Mucosa of rectum (tissue), 2 donors: Measurements from ENCODE around the gene FBN1.

Experiments
- H3K27ac ChIP-seq, 2 donors: one replicate each; pipeline ENCODE4 v1.7.0; 2013; ENCODE audit warnings: inconsistent platforms in 2 of 2, low read depth in 2 of 2, low read length in 2 of 2
- H3K27me3 ChIP-seq, 2 donors: one replicate each; pipeline ENCODE4 v1.7.0; 2013; ENCODE audit warnings: low read length in 2 of 2; ENCODE audit not compliant: control insufficient read depth in 2 of 2, insufficient read depth in 2 of 2
- H3K36me3 ChIP-seq, 2 donors: one replicate each; pipeline ENCODE4 v1.7.0; 2013; ENCODE audit warnings: low read length in 2 of 2; ENCODE audit not compliant: control insufficient read depth in 2 of 2, insufficient read depth in 2 of 2
- H3K4me1 ChIP-seq, 2 donors: one replicate each; pipeline ENCODE4 v1.7.0; 2013; ENCODE audit warnings: low read length in 2 of 2, mild to moderate bottlenecking in 1 of 2; ENCODE audit not compliant: control insufficient read depth in 2 of 2, insufficient read depth in 2 of 2
- H3K4me3 ChIP-seq, 2 donors: one replicate each; pipeline ENCODE4 v1.7.0; 2013; ENCODE audit warnings: low read length in 2 of 2
- H3K9ac ChIP-seq, 2 donors: one replicate each; pipeline ENCODE4 v1.7.0; 2013; ENCODE audit warnings: low read length in 2 of 2, low read depth in 1 of 2, mild to moderate bottlenecking in 1 of 2
- H3K9me3 ChIP-seq, 2 donors: one replicate each; pipeline ENCODE4 v1.7.0; 2013; ENCODE audit warnings: low read length in 2 of 2; ENCODE audit not compliant: control insufficient read depth in 2 of 2
- donor health status: healthy.
- donor health status: Normal muscosa, but diverticular disease.

Gene FBN1

DNA sequence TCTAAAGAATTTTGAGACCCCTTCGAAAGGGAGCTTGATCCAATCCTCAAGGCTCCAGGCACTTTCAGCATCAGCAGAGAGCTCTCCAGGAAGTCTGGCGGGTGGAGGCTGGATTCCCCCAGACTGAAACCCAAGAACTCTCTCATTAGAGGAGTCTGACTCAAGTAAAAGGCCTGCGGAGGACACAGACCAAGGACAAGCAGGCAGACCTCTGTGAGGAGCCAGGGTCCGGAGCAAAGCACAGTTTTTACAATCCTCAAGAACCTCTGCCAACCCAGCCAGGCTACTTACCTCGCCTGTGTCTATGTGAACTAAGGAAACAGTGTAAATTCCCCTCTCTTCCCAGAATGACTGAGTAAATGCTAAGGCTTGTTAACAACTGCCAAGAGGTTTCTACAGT, 86.2 kb downstream of the FBN1 start:
- no peaks in the 10 kb centered on the region for H3K4me1 ChIP-seq
- H3K9ac ChIP-seq = no peak overlapping the region
- H3K4me3 ChIP-seq = no peak overlapping the region
- no peaks in the 10 kb centered on the region for H3K27me3 ChIP-seq
- H3K36me3 ChIP-seq = no peaks in the 10 kb centered on the region
- peak overlapping the region in 1 of 2 donors; percentile 48 for H3K27ac ChIP-seq
- no peaks in the 10 kb centered on the region for H3K9me3 ChIP-seq

DNA sequence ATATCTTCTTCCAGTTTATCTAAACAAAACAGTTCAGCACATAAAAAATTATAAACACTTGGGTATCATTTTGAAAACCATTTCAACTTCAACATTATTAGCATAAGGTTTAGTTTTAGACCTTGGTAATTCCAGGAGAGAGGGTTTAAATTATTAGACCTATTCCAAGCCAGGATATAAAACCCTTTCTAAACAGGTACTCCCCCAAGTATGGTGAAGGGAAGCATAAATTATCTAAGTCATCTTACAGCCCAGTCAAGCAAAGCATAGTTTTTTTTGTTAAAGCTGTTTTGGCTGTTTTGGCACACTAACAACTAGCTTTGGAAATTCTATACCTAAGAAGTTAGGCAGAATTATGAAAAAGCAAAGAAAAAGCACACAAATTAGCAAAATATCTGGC, 87.3 kb downstream of the FBN1 start:
- Histone ChIP-seq H3K9me3 (no peaks in the 10 kb centered on the region), H3K4me3 (no peak overlapping the region), H3K9ac (no peak overlapping the region), H3K27me3 (no peaks in the 10 kb centered on the region), H3K27ac (no peak overlapping the region), H3K4me1 (no peaks in the 10 kb centered on the region), H3K36me3 (no peaks in the 10 kb centered on the region)

DNA sequence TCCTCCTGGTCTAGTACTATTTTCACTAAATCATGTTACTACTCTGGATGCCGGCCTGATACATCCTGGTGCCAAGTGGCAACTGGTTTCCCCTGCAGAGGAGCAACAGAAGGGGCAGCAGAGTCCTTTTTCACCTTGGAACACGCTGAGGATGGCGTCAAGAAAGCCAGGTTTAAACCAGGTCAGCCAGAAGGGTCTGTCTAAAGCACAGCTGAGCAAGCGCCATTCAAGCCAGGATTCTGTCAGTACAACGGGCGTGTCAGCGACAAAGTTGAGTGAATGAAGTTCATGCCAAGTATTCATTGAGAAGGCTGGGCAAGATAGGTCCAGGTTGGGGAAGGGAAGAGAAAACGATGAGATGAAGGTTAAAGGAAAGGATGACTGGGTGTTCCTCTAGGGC, 88.2 kb downstream of the FBN1 start:
- Histone ChIP-seq H3K27me3 (no peaks in the 10 kb centered on the region), H3K36me3 (no peaks in the 10 kb centered on the region), H3K4me3 (no peak overlapping the region), H3K9me3 (no peaks in the 10 kb centered on the region), H3K4me1 (no peaks in the 10 kb centered on the region), H3K9ac (no peak overlapping the region), H3K27ac (no peak overlapping the region)

DNA sequence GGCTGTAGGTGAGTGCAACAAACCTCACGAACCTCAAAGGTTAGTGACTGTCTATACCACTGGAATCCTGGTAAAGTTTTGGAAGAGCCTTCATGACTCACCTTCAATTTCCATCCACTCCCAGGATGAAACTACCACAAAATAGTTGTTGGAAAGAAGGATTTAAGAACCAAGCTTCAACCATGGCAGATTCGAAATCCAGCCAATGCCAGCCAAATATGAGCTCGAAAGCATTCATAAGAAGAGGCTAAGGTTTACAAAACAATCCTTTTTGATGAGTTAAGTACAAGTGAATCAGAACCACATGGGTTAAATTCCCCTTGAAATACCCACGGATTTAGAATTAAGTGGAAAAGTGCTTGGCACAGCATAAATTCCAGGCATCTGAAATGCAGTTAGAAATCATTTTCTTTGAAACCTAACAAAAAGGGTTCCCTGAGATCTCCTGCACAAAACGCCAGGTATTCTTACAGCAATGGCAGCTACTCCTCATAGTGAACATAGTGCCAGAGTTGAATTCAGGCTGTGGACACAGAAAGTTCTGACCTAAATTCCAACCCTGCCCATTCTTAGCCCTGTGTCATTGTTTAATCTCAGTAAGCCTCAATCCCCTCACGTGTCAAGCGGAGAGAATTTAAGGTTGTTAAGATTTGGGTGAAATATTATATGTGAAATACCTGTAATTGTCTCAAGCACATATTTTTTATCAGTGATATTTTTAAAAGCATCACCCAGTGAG, 89.2 kb downstream of the FBN1 start:
- Histone ChIP-seq H3K27me3 (no peaks in the 10 kb centered on the region), H3K4me1 (no peaks in the 10 kb centered on the region), H3K36me3 (no peaks in the 10 kb centered on the region), H3K9me3 (no peaks in the 10 kb centered on the region), H3K4me3 (no peak overlapping the region), H3K9ac (no peak overlapping the region), H3K27ac (no peak overlapping the region)

DNA sequence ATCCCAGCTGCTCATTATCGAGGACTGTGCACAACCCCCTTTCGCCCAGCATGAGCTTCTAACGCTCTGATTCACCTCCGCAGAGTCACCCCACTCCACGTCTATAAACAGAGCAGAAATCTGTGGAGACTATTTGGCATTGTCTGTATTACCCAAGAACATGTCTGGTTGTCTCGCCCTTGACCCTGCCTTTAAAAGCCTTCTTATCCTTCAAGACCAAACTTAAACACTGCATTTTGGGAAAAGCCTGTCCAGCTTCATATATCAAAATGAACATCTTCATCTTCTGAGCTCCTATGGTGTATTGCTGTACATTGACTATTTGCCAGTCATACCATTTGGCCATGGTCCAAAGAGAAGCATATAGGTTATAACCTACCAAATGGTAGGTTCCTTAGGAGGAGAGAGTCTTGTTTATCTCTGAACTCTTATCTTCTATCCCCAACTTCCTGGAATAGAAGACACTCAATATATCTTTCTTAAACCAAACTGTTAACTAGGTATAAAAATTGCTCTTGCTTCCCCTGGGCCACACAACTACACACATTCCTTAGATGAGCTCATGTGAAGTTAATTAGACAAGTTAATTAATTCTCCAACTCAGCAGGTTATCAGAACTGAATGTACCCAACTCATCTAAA, 90.1 kb downstream of the FBN1 start:
- Histone ChIP-seq H3K4me1 (no peaks in the 10 kb centered on the region), H3K4me3 (no peak overlapping the region), H3K9ac (no peak overlapping the region), H3K27ac (peak overlapping the region in 1 of 2 donors; percentile 44), H3K36me3 (no peaks in the 10 kb centered on the region), H3K27me3 (no peaks in the 10 kb centered on the region), H3K9me3 (no peaks in the 10 kb centered on the region)

DNA sequence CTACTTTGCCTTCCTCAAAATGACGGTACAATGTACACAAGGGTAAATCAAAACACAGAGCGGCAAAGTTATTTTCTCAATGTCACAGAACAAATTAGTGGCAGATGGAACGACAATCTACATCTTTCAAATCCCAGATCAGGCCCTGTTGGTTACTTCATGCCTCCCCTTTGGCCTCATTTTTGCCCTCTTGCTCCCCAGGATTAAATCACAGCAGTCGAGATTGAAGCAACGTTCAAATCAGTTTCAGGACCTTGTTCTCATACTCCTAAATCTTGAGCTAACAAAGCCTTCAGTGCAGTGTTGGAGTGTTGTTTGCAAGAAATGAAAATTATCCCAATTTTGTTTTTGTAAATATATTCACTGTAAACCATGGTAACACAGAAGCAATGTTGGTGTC, 91.4 kb downstream of the FBN1 start:
- H3K9ac ChIP-seq = no peak overlapping the region
- no peak overlapping the region for H3K4me3 ChIP-seq
- H3K9me3 ChIP-seq = no peaks in the 10 kb centered on the region
- no peaks in the 10 kb centered on the region for H3K36me3 ChIP-seq
- H3K4me1 ChIP-seq = no peaks in the 10 kb centered on the region
- H3K27ac ChIP-seq = no peak overlapping the region
- no peaks in the 10 kb centered on the region for H3K27me3 ChIP-seq

DNA sequence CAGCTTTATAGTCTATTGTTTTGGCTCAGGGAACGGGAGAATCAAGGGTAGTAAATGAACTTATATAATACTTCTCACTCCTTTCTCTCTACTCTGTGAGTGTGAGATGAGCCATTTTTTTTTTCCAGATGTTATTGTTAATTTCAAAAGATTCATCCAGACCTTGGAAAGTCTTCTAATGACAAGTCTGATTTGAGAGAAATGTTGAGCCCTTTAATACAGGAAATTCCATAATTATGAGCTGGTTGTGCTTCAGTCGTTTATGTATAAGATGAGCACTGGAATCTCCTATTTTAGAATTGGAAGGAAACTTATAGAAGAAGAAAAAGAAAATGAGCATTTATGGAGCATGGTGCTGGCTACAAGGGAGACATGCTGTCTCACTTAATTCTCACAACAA, 92.0 kb downstream of the FBN1 start:
- Histone ChIP-seq H3K9ac (no peak overlapping the region), H3K9me3 (no peaks in the 10 kb centered on the region), H3K4me1 (no peaks in the 10 kb centered on the region), H3K27ac (no peak overlapping the region), H3K36me3 (no peaks in the 10 kb centered on the region), H3K27me3 (no peaks in the 10 kb centered on the region), H3K4me3 (no peak overlapping the region)

DNA sequence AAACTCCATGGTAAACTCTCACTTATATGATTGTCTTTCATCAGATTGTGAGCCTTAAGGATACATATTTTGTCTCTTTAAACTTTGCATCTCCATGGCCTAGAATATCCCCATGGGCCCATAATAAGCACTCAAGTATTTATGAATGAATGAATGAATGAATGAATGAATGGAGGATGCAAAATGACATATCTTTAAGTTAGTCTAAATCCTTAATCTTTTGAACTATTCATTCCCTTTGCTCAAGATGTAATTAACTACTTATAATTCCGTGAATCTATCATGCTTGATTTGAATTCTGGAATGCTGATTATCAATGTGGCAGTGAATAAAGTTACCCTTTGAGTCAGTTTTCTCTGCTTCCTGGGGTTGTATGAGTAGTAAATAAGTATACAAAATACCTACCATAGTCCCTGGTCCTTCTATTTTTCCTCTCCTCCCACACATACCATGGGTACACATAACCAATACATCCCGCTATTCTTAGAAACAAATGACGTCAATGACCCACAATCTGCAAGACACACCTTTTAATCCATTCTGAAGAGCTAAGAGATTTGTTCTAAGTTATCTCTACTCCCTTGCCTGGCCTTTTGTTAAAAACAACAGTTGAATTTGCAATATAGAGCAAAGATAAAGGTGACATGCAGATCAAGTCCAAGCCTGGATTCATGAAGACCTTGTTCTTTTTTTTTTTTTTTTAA, 94.5 kb downstream of the FBN1 start:
- no peaks in the 10 kb centered on the region for H3K9me3 ChIP-seq
- no peak overlapping the region for H3K9ac ChIP-seq
- H3K27me3 ChIP-seq = no peaks in the 10 kb centered on the region
- H3K4me3 ChIP-seq = no peak overlapping the region
- H3K4me1 ChIP-seq = no peaks in the 10 kb centered on the region
- no peak overlapping the region for H3K27ac ChIP-seq
- no peaks in the 10 kb centered on the region for H3K36me3 ChIP-seq

DNA sequence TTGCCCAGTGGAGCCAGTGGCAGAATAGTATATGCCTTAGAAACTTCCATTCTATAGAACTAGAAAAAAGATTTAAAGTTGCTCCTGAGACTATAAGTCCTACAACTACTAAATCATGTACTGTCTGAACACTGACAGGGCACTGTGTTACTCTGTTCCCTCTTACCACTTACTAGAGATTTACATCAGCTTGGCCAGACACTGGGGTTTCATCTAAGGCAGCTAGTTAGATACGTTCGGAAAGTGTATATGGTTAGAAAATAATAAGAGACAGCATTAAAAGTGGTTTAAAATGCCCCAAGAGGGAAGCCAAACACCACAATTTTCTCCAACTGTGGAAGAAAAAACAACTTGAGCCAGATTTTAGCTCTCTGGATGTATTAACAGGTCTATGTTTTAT, 97.1 kb downstream of the FBN1 start:
- Histone ChIP-seq H3K4me1 (no peaks in the 10 kb centered on the region), H3K9me3 (no peaks in the 10 kb centered on the region), H3K27ac (no peak overlapping the region), H3K9ac (no peak overlapping the region), H3K27me3 (no peaks in the 10 kb centered on the region), H3K36me3 (no peaks in the 10 kb centered on the region), H3K4me3 (no peak overlapping the region)

DNA sequence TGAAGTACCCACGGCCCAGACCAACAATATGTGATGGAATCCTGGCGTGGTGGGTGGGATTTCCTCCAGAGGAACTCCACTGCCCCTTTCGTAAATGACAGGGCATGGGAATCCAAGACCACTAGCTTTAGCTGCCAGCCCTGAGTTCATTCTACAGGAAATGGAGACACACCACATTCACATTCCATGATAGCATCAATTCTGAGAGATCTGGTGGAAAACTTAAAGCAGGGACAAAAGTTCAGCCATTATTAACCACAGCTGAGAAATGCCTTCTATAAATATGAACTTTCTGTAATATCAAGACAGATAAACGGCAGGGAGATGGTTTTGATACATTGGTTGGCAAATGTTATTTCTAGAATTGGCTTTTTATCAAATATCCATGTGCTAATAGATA, 98.2 kb downstream of the FBN1 start:
- no peak overlapping the region for H3K9ac ChIP-seq
- no peaks in the 10 kb centered on the region for H3K36me3 ChIP-seq
- H3K4me3 ChIP-seq = no peak overlapping the region
- no peak overlapping the region for H3K27ac ChIP-seq
- H3K9me3 ChIP-seq = no peaks in the 10 kb centered on the region
- H3K4me1 ChIP-seq = no peaks in the 10 kb centered on the region
- H3K27me3 ChIP-seq = no peaks in the 10 kb centered on the region
